GM18868 (cell line): ENCODE results near the gene CACFD1.

Experiments used
- ATAC-seq: cut with Tn5 transposase; IDR thresholded peaks from one replicate; pipeline ENCODE4 v1.9.1; 2021; ENCODE audit warnings: mild to moderate bottlenecking, moderate library complexity; ENCODE audit not compliant: unreplicated experiment

CACFD1 gene

DNA sequence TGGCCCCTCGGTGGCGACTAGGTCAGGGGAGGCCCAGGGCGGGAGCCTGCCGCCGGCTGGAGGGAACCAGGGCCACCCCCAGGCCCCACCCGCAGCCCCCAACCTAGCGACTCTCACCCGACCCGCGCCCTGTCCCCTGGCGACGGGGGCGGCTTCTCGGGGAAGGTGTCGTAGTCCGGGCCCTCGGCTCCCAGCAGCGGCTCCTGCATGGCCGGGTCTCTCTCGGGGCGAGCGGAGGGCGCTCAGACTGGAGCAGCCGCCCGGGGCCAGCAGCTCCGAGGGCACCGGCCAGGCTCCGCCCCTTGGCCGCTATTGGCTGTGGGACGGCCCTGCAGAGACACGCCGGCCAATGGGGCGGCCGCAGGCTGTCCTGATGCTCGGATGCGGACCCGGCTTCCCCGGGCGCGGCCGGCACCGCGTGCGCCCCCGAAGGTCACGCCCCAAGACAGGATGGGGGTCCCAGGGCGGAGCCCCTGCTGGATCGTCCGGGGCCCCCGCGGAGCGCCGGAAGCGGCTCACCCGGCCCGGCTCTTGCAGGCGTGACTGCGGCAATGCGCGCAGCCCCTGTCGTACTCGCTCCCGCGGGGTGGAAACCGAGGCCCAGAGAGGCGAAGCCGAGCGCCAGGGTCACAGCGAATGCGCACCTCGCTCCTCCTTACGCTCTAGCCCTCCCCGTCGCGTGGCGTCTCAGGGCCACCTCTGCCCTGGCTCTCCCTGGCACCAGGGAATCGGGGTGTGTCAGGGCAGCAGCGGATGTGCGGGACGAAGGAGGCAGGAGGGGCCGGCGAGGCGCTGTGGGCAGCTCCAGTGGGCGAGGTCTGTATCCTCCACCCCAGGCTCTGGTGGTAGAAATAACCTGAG is 19.3 kb downstream of the CACFD1 start, which contains the start of gene SLC2A6:
TSS of gene SLC2A6 (minus strand) at position 249 of the 861 bp plus-strand sequence. CDS start at position 209, 40 bp downstream.
- peak; percentile 90 for ATAC-seq

- ATAC-seq, result no peak
Measured at GRCh38 chr9:133483611-133484010, 23.8 kb downstream of the CACFD1 start.

GRCh38 chr9:133484671-133485437 is 25.1 kb downstream of the CACFD1 start:
- ATAC-seq, result no peak

GRCh38 chr9:133485531-133486260 is 25.9 kb downstream of the CACFD1 start:
- ATAC-seq, result no peak

- no peak for ATAC-seq
Measured at GRCh38 chr9:133487331-133487725, 27.6 kb downstream of the CACFD1 start.

DNA sequence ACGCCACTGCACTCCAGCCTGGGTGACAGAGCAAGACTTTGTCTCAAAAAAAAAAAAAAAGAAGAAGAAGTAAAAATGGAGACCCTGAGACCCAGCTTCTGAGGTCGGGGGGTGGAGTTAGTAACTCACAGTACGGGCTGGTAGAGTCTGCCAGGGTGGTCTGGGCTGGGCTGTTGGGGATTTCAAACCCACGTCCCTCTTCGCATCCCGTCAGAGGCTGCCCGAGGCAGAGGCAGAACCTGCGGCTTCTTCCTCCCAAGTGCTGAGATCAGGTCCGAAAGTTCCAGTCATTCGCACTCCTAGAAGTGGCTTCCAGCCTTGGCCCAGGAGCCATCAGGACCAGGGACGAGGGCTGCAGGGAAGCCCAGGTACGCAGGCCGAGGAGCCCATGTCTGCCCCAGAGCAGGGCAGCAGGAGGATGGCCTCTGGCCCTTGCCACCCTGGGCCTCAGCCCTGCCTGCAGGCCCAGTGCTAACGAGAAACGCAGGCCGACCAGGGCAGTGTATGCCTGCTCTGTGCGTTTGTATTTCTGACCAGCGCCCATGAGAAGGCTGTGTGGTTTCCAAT is 29.0 kb downstream of the CACFD1 start:
- ATAC-seq, result no peak

- no peak for ATAC-seq
Measured at GRCh38 chr9:133489253-133490190, 29.7 kb downstream of the CACFD1 start.

DNA sequence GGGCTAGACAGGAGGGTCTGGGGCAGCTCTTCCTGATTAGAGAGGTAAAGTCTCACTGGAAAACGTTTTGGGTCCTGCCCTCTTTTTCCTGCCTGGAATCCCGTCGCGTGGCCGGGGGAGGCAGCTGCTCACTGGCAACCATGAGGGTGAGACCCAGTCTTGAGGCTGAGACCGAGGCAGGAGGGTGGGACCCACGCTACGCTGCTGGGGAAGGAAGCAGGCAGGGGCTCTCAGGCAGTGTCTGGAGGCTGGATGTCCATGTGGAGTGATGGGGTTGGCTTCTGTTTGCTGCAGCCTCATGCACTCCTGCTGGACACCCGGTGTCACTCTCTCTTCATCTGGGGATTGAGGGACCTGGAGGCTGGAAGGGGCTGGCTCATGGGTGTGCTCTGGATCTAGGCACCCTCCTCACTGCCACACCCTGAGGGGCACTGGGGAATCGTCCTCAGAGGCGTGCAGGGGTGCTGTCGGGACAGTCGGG is 30.5 kb downstream of the CACFD1 start:
- ATAC-seq, result no peak

DNA sequence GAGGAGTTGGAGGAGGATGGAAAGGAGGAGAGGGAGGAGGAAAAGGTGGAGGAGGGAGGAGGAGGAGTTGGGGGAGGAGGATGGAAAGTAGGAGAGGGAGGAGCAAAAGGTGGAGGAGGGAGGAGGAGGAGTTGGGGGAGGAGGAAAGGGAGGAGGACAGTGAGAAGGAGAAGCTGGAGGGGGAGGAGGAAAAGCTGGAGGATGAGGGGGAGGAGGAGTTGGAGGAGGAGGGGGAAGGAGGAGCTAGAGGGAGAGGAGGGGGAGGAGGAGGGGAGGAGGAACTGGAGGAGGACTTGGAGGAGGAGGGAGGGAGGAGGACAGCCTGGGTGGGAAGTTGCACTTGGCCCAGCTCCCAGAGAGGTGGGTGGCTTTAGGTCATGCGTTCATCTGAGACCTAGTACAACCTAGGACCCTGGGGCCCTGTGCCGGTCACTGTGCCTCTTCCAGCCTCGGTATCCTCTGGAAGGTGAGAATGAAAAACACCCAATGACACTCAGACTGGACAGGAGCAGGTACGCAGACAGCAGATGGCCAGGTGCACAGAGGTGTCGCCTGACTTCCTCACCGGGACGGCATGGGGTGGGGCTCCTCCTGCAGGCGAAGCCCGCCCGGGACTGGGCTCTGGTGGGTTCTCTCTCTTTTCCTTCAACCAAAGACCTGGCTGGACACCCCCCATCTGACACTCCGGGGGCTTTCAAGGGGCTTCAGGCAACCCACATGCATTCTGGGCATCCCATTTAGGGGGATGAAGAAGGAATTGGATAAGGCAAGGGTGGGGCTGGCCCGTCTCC is 31.3 kb downstream of the CACFD1 start:
- no peak for ATAC-seq

- no peak for ATAC-seq
Measured at GRCh38 chr9:133491656-133491925, 31.8 kb downstream of the CACFD1 start.

- ATAC-seq, result no peak
Measured at GRCh38 chr9:133492061-133493021, 32.6 kb downstream of the CACFD1 start.

DNA sequence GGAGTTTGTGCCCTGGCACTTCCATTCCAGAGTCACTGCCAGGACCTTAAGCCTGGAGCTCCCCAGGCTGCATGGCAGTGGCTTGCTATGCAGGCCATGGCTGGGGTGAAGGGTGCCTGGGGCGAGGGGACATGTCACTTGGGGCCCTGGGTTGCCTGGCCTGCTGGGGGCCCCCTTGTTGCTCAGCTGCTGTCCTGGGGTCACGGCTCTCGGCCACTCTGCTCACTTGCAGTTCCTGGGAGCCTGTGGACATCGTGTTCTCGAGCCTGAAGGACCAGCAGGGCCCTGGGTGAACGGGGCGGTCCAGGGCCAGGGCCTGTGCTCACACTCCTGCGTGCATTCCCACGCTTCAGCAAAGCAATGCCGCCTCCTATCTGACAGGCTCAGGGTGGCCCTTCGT is 33.6 kb downstream of the CACFD1 start:
- no peak for ATAC-seq

GRCh38 chr9:133493845-133494540 is 34.2 kb downstream of the CACFD1 start:
- ATAC-seq, result no peak

DNA sequence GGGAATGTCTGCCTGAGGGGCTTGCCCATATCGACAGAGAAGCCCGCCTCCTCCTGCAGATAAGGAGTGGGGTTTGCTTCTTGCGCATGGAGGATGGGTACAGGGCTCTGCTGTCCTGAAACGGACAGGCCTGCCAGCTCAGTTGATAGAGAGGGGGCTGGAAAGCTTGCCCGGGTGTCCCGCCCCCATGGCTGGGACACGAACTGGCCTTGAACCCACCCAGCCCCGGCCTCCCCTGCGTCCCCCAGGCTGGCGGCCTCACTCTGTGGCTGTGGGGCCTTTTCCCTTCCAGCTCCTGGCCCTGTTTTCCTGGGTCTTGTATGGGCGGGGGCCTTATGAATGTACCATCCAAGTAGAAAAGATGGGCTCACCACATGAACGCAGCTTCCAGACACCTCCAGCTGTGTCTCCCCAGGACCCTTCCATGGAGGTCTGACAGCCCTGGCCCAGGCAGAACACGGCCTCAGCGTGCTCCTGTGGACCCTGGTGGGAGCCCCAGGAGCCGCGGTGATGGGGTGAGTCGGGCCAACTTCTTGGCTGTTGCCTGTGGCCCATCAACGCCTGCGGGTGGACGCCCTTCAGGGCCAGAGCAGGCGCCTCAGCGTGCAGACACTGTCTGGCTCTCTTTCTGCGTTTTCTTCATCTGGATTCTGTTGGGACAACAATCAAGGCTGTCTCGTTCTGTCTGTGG is 35.0 kb downstream of the CACFD1 start:
- no peak for ATAC-seq

GRCh38 chr9:133495327-133496293 is 35.8 kb downstream of the CACFD1 start:
- no peak for ATAC-seq
